Stimulated activated CD8-positive, alpha-beta memory T cell treated with anti-CD3 and anti-CD28 coated beads, Interleukin-2, amount 100 ng/mL, for 1 hour (primary cell): Measurements from ENCODE around the gene APBB2.

Experiments used
- DNase-seq, 2 donors: peaks; one replicate each; pipeline ENCODE4 v3.0.0-alpha.2; 2020; ENCODE audit warnings: low read depth in 2 of 2

Gene APBB2

GRCh38 chr4:40856840-40857362 is 357.4 kb downstream of the APBB2 start:
- DNase-seq: no peak

- DNase-seq: no peak
Measured at GRCh38 chr4:40856277-40856839, 358.0 kb downstream of the APBB2 start.

DNA sequence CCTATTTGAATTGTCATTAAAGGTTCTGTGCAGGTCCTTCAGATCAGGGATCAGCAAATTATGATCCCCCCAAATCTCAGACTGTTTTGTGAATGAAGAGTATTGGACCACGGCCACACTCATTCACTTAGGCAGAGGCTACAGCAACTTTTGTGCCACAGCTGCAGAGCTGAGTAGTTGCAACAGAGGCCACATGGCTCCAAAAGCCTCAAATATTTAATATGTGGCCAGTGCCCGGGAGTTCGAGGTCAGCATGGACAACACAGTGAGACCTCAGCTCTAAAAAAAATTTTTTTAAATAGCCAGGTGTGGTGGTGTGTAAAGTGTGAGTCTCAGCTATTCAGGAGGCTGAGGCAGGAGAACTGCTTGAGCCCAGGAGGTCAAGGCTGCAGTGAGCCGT is 363.8 kb downstream of the APBB2 start:
- no peak for DNase-seq

DNA sequence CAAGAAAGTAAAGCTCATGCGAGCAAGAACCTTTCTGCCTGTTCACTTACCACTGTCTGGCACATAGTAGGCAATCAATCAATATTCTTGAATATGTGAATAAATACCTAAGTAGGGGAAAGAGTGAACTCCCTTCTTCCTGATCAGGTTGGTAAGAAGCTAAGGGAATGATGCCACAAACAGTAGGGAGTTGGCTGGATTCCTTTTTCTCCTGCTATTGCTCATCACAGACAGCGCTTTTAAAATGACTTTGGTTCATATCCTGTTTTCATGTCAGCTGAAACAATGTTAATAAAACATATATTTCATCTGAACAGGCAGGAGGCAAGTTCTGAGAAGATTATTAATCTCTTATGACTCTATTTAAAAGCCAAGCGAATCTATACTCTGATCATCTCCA is 365.4 kb downstream of the APBB2 start:
- no peak for DNase-seq

DNA sequence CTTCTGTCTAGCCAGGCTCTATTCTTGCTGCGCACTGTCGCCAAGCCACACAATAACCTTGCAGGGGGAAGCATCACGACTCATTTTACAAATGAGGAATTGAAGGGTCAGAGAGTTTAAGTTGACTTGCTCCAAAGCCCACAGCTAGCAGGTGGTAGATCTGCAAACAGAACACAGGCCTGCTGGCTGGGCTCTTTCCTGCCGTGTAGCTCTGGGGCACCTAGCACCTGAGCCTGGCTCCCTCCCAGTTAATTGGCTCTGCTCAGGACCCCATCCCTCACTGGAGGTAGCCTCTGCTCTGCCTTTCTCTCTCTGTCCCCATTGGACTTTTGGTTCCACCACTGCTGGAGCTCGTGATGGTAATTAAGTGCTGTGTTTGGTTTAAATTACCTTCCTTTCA is 366.1 kb downstream of the APBB2 start:
- no peak for DNase-seq

DNA sequence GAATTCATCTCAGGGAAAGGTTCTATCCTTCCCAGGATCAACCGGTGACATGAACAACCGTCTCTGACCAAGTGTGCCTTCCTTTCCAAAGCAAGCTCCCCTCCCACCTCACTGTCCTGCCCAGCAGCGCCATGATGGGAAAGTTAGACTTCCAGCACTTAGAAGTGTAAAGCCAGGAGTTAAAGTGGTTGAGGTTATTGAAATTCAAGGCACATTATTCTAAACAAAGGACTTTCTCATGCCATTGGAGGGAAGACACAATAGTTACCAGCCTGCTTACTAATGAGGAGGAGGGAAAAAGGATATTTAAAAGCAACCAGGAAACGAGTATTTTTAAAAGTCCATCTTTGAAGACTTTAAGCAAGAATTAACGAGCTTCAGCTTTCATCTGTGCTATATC is 367.8 kb downstream of the APBB2 start:
- DNase-seq: no peak

DNA sequence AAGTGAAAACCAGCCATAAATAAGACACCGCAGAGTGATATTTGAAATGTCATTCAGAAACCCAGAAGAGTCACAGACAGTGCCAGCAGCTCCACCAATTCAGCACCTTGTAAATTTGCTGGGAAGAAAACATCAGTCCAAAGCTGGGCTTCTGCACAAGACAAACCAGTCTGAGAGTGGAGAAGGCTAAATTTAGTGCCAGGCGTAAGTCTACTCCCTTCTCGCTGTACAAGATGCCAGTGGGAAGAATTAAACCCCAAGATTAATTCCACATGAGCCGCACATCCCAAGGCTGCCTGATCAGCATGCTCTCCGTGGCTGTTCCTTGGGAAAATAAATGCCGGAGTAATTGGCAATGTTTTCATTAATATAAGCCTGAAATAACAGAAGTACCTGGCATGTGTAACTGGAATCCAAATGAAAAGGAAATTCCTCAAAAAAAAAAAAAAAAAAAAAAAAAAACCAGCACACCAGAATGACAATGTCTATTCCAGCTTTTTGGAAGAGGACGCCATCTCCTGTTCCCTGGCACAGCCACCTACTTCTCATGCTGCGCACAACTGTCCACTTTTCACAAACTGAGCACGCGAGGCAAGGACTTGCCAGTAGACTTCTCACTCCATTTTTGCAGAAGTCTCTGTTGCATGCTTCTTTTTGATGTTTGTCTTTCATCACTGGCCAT is 369.0 kb downstream of the APBB2 start:
- no peak for DNase-seq

DNA sequence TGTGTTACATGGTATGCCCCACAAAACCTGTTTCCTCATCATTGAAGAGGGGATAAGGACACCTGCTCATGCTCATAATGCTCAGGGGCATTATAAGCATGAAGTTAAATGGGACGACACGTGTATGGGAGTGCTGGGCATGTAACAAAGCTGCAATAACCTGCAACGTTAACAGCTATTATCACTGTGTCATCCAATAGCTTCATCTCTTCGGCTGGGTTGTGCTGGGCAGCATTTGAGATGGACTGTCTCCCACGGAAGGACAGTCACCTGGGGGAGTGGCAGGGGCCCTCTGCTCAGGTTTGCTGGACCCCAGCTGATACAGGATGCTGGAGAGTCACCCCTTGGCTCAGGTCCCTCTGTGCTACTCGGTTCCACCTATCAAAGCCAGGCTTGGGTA is 370.1 kb downstream of the APBB2 start:
- DNase-seq: no peak

DNA sequence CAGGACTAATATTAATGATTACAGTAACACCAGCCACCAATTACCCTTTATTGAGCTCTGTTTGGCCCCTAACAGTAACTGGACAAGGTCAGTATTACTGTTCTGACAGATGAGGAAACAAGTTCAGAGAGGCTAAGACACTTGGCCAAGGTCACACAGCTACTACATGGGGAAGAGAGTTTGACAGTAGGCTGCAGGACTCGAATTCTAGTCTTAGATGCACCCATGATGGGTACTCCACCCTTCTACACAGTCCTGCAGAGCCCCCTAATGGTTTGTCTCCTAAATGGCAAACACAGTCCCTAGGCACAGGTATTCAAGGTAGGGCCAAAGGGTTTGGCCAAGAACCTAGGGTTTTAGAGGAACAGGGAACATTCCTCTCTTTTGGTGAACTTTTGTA is 370.6 kb downstream of the APBB2 start:
- DNase-seq: no peak

GRCh38 chr4:40842725-40843423 is 371.5 kb downstream of the APBB2 start:
- no peak for DNase-seq

- no peak for DNase-seq
Measured at GRCh38 chr4:40842318-40842717, 372.0 kb downstream of the APBB2 start.

DNA sequence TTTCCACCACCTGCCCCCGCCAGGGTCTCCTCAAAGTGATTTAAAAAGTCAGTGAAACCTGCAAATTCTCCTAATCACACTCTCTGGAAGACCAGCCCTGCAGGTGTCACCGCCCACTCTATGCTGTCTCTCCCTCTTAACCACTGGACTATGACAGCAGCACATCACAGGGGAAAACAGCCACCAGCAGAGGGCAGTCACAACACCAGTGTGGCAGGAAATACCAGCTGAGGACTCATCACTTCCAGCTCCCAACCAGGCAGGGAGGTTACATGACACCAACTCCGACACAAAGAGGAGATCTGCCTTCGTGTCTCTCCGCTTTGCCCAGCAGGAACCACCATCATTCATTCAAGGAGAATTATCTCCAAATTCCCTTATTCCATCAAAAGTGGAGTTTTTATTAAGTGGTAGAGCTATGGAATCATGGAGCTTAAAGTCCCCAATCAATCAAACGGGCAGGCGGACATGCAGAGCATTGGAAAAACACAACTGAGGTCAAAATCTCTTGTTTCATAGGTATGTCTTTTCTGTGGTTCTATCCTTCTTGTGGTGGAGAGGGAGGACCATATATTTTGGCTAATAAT is 373.3 kb downstream of the APBB2 start:
- DNase-seq: peak; percentile 8 to 38

- DNase-seq: no peak
Measured at GRCh38 chr4:40840255-40840984, 373.9 kb downstream of the APBB2 start.

DNA sequence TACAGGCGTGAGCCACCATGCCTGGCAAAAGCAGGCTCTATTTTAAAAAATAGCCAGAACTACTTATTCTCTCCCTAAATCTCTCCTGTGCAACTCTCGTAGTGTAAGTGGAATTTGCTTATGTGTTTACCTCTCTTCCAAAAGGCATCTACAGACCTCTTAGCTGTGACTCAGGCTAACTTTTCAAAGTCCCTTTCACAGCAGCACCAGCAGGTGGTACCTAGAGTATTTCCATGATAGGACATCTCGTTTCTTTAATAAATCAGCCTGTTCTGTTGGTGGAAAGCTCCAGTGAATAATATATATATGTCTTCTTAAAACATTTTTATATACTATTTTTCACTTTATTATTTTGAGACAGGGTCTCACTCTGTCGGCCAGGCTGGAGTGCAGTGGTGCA is 375.6 kb downstream of the APBB2 start:
- no peak for DNase-seq

DNA sequence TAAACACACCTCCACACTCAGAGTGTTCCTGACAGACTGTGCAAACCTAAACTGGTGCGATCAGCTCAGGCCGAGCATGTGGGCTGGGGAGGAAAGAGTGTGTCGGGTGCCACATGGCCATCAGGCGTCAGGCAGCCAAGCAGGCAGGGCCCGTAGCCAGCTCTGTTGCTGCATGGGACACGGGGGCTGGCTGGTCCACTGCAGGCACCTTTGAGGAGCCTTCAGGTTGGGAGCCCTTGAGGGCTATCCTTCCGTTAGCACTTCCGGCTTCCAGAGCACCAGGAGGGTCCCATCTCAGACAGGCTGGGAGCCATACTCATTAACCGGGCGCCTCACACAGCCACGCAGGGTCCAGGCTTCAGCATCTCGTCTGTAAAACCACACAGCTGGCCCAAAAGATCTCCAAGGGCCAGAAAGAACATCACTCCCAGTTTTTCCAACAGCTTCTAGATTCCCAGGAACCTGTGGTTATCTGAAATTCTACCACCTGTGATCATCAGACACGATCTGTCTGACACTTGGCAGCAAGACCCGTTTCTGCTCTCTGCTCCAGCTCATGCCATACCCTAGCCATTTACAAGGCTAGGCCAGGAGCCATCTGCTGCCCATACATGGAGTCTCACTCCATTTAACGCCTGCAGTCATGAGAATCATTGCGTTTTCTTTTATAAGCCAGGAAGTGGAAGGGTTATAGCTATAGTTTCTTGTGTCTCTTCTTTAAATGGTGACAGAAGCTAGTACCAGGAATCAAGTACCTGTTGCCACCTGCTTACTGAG is 377.1 kb downstream of the APBB2 start:
- DNase-seq: no peak

- no peak for DNase-seq
Measured at GRCh38 chr4:40833212-40833611, 381.1 kb downstream of the APBB2 start.

GRCh38 chr4:40832175-40832574 is 382.2 kb downstream of the APBB2 start:
- DNase-seq: no peak

- no peak for DNase-seq
Measured at GRCh38 chr4:40831146-40831907, 383.0 kb downstream of the APBB2 start.

DNA sequence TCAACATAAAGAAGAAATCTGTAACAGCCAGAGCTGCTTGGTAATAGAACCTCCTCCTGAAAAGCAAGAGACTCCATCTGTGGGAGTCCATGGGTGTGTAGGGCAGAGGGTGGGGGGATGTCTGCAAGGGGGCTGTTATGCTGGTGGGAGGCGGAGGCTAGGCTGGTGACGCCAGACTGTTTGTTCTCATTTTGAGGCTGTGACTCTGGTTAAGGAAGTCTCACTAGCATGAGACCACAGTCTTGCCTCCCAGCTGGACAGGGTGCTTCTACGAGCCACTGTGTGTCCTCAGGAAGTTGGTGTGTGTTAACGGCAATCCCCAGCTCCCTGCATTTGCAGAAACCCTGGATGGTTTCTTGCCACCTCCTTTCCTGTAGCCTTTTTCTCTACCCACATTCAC is 384.8 kb downstream of the APBB2 start:
- DNase-seq: no peak

DNA sequence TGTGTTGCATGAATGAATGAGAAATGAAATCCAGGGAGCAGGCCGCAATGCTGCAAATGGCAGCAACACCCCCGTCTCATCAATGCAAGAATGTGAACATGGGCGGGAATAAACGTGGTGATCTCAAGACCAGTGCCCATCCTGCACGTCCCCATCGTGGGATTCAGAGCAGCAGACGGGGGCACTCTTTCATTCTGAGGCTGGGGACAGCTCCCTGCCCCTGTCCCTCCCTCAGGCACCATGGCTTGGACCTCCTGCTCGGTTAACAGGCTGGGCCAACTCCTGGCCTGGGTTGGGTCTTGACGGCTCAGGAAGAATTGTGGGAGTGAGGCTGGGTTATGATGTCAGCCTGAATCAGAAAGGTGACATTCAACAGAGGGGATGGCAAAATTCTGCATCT is 385.7 kb downstream of the APBB2 start:
- DNase-seq: no peak

- no peak for DNase-seq
Measured at GRCh38 chr4:40827758-40828157, 386.6 kb downstream of the APBB2 start.
